H1 (cell line): ENCODE data around the gene HMX1. TPM values are rescaled to one million over a fixed set of nuclear protein-coding genes. Genes with fewer than 3 reads are reported as not detected.
A peak's percentile ranks its signal among the peaks of the same experiment; 100 is the strongest.

Experiments used
- CTCF ChIA-PET: fragments of 300-600 bp; sonication (Branson Sonifier 250); formaldehyde crosslinking; loops from one replicate; lab custom pipeline; 2021; ENCODE audit not compliant: partially characterized antibody; lab: Charles Lee
- POLR2A ChIA-PET: fragments of 300-600 bp; sonication (Branson Sonifier 250); formaldehyde crosslinking; loops from one replicate; lab custom pipeline; 2021; ENCODE audit warnings: inconsistent platforms; ENCODE audit not compliant: partially characterized antibody; lab: Charles Lee
- DNase-seq, 2 experiments: peaks; one replicate each; pipeline versions ENCODE4 v3.0.0 to v3.0.0-alpha.2; 2010 to 2022; ENCODE audit warnings: low spot score in 2 of 2, low read depth in 1 of 2, mixed read lengths in 1 of 2
- FAIRE-seq: peaks from 2 replicates; lab custom pipeline; 2011; peaks lifted over from hg19 to GRCh38; lab: Jason Lieb, UNC
- H2AFZ ChIP-seq: 2 replicates; pipeline ENCODE4 v1.8.1; 2012; ENCODE audit warnings: low read length, inconsistent platforms
- H2AK5ac ChIP-seq: 2 replicates; pipeline ENCODE4 v1.6.1; 2013; ENCODE audit warnings: low read depth, low read length
- H2BK120ac ChIP-seq: replicated peaks from 2 replicates; pipeline ENCODE3; 2013; ENCODE audit warnings: low read depth, low read length, inconsistent platforms
- H2BK12ac ChIP-seq: 2 replicates; pipeline ENCODE4 v1.6.1; 2013; ENCODE audit warnings: low read depth, low read length
- H2BK15ac ChIP-seq: 2 replicates; pipeline ENCODE4 v1.6.1; 2013; ENCODE audit warnings: low read length
- H2BK20ac ChIP-seq: 2 replicates; pipeline ENCODE4 v1.6.1; 2013; ENCODE audit warnings: low read length
- H2BK5ac ChIP-seq: 2 replicates; pipeline ENCODE4 v1.6.1; 2013; ENCODE audit warnings: low read depth, low read length
- H3K14ac ChIP-seq: 2 replicates; pipeline ENCODE4 v1.6.1; 2013; ENCODE audit warnings: inconsistent platforms; ENCODE audit not compliant: insufficient read length
- H3K18ac ChIP-seq: 2 replicates; pipeline ENCODE4 v1.6.1; 2013; ENCODE audit warnings: low read length; ENCODE audit errors: extremely low read depth
- H3K23ac ChIP-seq: 2 replicates; pipeline ENCODE4 v1.6.1; 2013; ENCODE audit warnings: inconsistent platforms; ENCODE audit not compliant: insufficient read length
- H3K23me2 ChIP-seq: 2 replicates; pipeline ENCODE4 v1.6.1; 2013; ENCODE audit warnings: low read depth, low read length
- H3K27ac ChIP-seq: 2 replicates; pipeline ENCODE4 v1.6.1; 2011; ENCODE audit warnings: low read depth, low read length, inconsistent platforms
- H3K27me3 ChIP-seq, 4 experiments: replicated peaks in 1 of 4; 1 replicate in 1 of 4; 2 replicates in 3 of 4; pipeline versions ENCODE4 v1.6.1 to v1.8.1; 2011 to 2013; ENCODE audit warnings: low read length in 3 of 4, mild to moderate bottlenecking in 3 of 4, inconsistent platforms in 2 of 4, mixed read lengths in 2 of 4, moderate library complexity in 1 of 4; ENCODE audit not compliant: control insufficient read depth in 3 of 4, insufficient read depth in 3 of 4; ENCODE audit errors: extremely low read depth in 1 of 4
- H3K36me3 ChIP-seq, 4 experiments: 2 replicates each; pipeline versions ENCODE4 v1.6.1 to v1.8.1; 2011 to 2013; ENCODE audit warnings: mild to moderate bottlenecking in 4 of 4, low read length in 3 of 4, moderate library complexity in 2 of 4, control low read depth in 1 of 4, inconsistent platforms in 1 of 4; ENCODE audit not compliant: insufficient read depth in 4 of 4, control insufficient read depth in 2 of 4
- H3K4ac ChIP-seq: replicated peaks from 2 replicates; pipeline ENCODE3; 2013; ENCODE audit warnings: low read length, low read depth, mixed read lengths, inconsistent platforms; ENCODE audit not compliant: insufficient read length
- H3K4me1 ChIP-seq, 4 experiments: replicated peaks in 1 of 4; 1 replicate in 1 of 4; 2 replicates in 3 of 4; pipeline versions ENCODE4 v1.6.1 to v1.8.1; 2011 to 2013; ENCODE audit warnings: low read length in 3 of 4, inconsistent platforms in 2 of 4, mixed read lengths in 1 of 4; ENCODE audit not compliant: insufficient read depth in 4 of 4, control insufficient read depth in 3 of 4
- H3K4me2 ChIP-seq, 2 experiments: 2 replicates each; pipeline versions ENCODE4 v1.6.1 to v1.8.1; 2011 to 2013; ENCODE audit warnings: low read depth in 2 of 2, low read length in 2 of 2, control low read depth in 1 of 2, inconsistent platforms in 1 of 2, mild to moderate bottlenecking in 1 of 2; ENCODE audit not compliant: insufficient read depth in 1 of 2
- H3K4me3 ChIP-seq, 4 experiments: fragments of 200-600, 300-600 bp in 1 of 4; sonication (generic), shearing (Covaris generic), sonication (Bioruptor Twin) in 1 of 4; 2 replicates each; pipeline versions ENCODE4 v1.5.1 to v1.8.1; 2011 to 2016; ENCODE audit warnings: low read length in 4 of 4, low read depth in 3 of 4, control low read depth in 2 of 4, inconsistent platforms in 2 of 4, mild to moderate bottlenecking in 2 of 4, mixed read lengths in 1 of 4, moderate library complexity in 1 of 4; ENCODE audit not compliant: insufficient read depth in 2 of 4; ENCODE audit errors: extremely low read depth in 1 of 4
- H3K56ac ChIP-seq: replicated peaks from 2 replicates; pipeline ENCODE3; 2013; ENCODE audit warnings: low read depth, mild to moderate bottlenecking, mixed read lengths, low read length, inconsistent platforms; ENCODE audit not compliant: insufficient read length
- H3K79me1 ChIP-seq: 2 replicates; pipeline ENCODE4 v1.6.1; 2013; ENCODE audit warnings: low read depth, low read length, control low read depth
- H3K79me2 ChIP-seq, 2 experiments: 2 replicates each; pipeline versions ENCODE4 v1.6.1 to v1.8.1; 2012 to 2013; ENCODE audit warnings: low read length in 2 of 2, mild to moderate bottlenecking in 2 of 2, inconsistent platforms in 1 of 2; ENCODE audit not compliant: insufficient read depth in 2 of 2, control insufficient read depth in 1 of 2
- H3K9ac ChIP-seq, 4 experiments: replicated peaks in 1 of 4; 1 replicate in 1 of 4; 2 replicates in 3 of 4; pipeline versions ENCODE4 v1.6.1 to v1.8.1; 2011 to 2013; ENCODE audit warnings: low read depth in 3 of 4, low read length in 3 of 4, control low read depth in 2 of 4, mild to moderate bottlenecking in 2 of 4, moderate library complexity in 2 of 4, inconsistent platforms in 1 of 4; ENCODE audit errors: extremely low read depth in 1 of 4
- H3K9me3 ChIP-seq, 2 experiments: 2 replicates each; pipeline versions ENCODE4 v1.6.1 to v1.8.1; 2012 to 2013; ENCODE audit warnings: mild to moderate bottlenecking in 2 of 2, moderate library complexity in 2 of 2, control low read depth in 1 of 2, inconsistent platforms in 1 of 2, low read depth in 1 of 2, low read length in 1 of 2, mixed read lengths in 1 of 2; ENCODE audit not compliant: insufficient read depth in 2 of 2
- H4K20me1 ChIP-seq, 2 experiments: replicated peaks in 1 of 2; 2 replicates each; pipeline versions ENCODE3 to v1.8.1; 2011 to 2013; ENCODE audit warnings: inconsistent platforms in 2 of 2, low read length in 2 of 2, mild to moderate bottlenecking in 1 of 2; ENCODE audit not compliant: insufficient read depth in 2 of 2, control insufficient read depth in 1 of 2
- H4K5ac ChIP-seq: 2 replicates; pipeline ENCODE4 v1.6.1; 2013; ENCODE audit warnings: low read length, low read depth, mixed read lengths, inconsistent platforms; ENCODE audit not compliant: insufficient read length
- H4K8ac ChIP-seq: 2 replicates; pipeline ENCODE4 v1.8.0; 2013; ENCODE audit warnings: mild to moderate bottlenecking, moderate library complexity, low read length, inconsistent platforms; ENCODE audit not compliant: insufficient read depth; ENCODE audit errors: extremely low read depth
- H4K91ac ChIP-seq: replicated peaks from 2 replicates; pipeline ENCODE3; 2013; ENCODE audit warnings: low read length, mixed read lengths, inconsistent platforms; ENCODE audit not compliant: insufficient read length
- CHD1 ChIP-seq: IDR thresholded peaks from 2 replicates; pipeline ENCODE4 v1.6.1; 2012; ENCODE audit warnings: low read depth, low read length, improper control_type of control experiment
- CREB1 ChIP-seq: IDR thresholded peaks from 2 replicates; pipeline ENCODE4 v1.6.1; 2012; ENCODE audit warnings: inconsistent platforms
- EP300 ChIP-seq, 2 experiments: IDR thresholded peaks; 1 replicate in 1 of 2; 2 replicates in 1 of 2; pipeline ENCODE4 v1.6.1; 2011 to 2012; ENCODE audit warnings: low read depth in 2 of 2, low read length in 2 of 2, mild to moderate bottlenecking in 2 of 2, borderline replicate concordance in 1 of 2, inconsistent platforms in 1 of 2, moderate library complexity in 1 of 2
- EZH2 ChIP-seq: fragments of 200-600 bp; sonication (generic); IDR thresholded peaks from 2 replicates; pipeline ENCODE4 v1.7.1; 2012; ENCODE audit warnings: low read depth, mild to moderate bottlenecking, moderate library complexity, low read length, inconsistent platforms; ENCODE audit not compliant: severe bottlenecking
- GABPA ChIP-seq: IDR thresholded peaks from 2 replicates; pipeline ENCODE4 v1.6.1; 2011; ENCODE audit warnings: mild to moderate bottlenecking, low read length, moderate library complexity, borderline replicate concordance; ENCODE audit not compliant: insufficient read depth
- HDAC6 ChIP-seq: IDR thresholded peaks from one replicate; pipeline ENCODE4 v1.7.1; 2012; ENCODE audit warnings: low read depth, mild to moderate bottlenecking, inconsistent platforms, low read length, moderate library complexity
- KDM5A ChIP-seq: fragments of 200-600 bp; IDR thresholded peaks from 2 replicates; pipeline ENCODE4 v1.7.1; 2012; ENCODE audit warnings: mild to moderate bottlenecking, low read length, inconsistent platforms, mixed read lengths
- POLR2AphosphoS5 ChIP-seq: IDR thresholded peaks from 2 replicates; pipeline ENCODE4 v1.6.1; 2011; ENCODE audit warnings: low read depth, low read length
- SIRT6 ChIP-seq: IDR thresholded peaks from one replicate; pipeline ENCODE4 v1.7.1; 2012; ENCODE audit warnings: low read length, inconsistent platforms
- SP1 ChIP-seq: IDR thresholded peaks from 2 replicates; pipeline ENCODE4 v1.6.1; 2011; ENCODE audit warnings: low read depth, low read length
- WGBS, 2 experiments: shearing (Covaris generic) in 1 of 2; methylation state at CpG; one replicate each; pipeline versions ENCODE4 v1.1.6 to v1.1.7; 2013 to 2015; ENCODE audit warnings: low lambda C conversion rate in 2 of 2, mixed read lengths in 2 of 2, inconsistent platforms in 1 of 2, low coverage in 1 of 2, missing lambda C conversion rate in 1 of 2; ENCODE audit not compliant: insufficient replicate concordance in 2 of 2, insufficient coverage in 1 of 2, insufficient read length in 1 of 2; ENCODE audit errors: extremely low coverage in 1 of 2, missing lambda C conversion rate in 1 of 2; 5-methylcytosine and 5-hydroxymethylcytosine counted together
- polyA plus RNA-seq, 7 experiments: library from polyadenylated mRNA; depleted of rRNA in 3 of 7; stranded (reverse) in 5 of 7; unstranded in 2 of 7; fragments of >200 nt in 5 of 7; fragments of 200-250 nt in 2 of 7; gene quantifications; 1 replicate in 5 of 7; 2 replicates in 1 of 7; 4 replicates in 1 of 7; pipeline versions ENCODE4 v1.2.1 to v1.2.3, GENCODE V29; 2011 to 2013; ENCODE audit warnings: missing spikeins in 2 of 7, mixed read lengths in 2 of 7
- total RNA-seq: library from RNA; stranded (reverse); fragmentation: NEBNext Ultra II Directional; extraction: Animal tissue kit (Norgen Biotek cat#: 25700); gene quantifications from 2 replicates; pipeline ENCODE4 v1.2.1, GENCODE V29; 2021
- TF ChIP-seq, protein P1 (sequence below): IDR thresholded peaks from 2 replicates; pipeline ENCODE4 v1.6.1; 2011; ENCODE audit warnings: low read depth, mild to moderate bottlenecking, low read length; ENCODE audit not compliant: insufficient read depth

The HMX1 gene
- total and polyA plus RNA-seq, 2 of the 8 experiments (the other 6 are each of a cell fraction or from before 2014, with no cell fraction given): 0.26 TPM; not detected in 1

DNA sequence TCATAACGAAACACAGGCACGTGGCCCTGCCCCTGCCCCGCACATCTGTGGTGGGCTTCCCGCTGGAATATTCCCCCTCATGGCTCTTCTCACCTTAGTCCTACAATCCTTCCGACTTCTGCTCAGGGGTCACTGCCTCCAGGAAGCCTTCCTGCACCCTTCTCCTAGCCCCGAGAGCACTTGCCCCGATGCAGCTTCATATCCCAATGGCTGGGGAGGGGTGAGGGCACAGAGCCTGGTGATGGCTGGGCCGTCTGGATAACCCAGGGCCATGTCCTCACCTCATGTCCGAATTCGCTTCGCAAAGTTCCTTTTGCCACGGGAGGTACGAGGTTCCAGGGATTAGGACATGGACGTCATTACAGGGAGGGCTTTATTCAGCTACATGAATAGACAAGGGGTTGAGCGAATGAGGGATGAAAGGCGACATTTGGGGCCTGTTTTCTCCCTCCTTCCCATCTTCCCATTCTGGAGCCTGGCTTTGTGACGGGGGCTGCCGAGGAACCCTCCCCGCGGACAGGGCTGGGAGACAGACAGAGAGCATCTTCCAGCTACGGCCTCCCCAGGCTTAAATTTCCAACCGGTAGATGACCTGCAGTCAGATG is 35.5 kb upstream of the HMX1 start:
- Histone ChIP-seq H3K79me1 (no peaks in the 10 kb centered on the region), H3K18ac (no peak overlapping the region), H2BK20ac (no peak overlapping the region), H3K27ac (no peak overlapping the region), H2AFZ (no peak overlapping the region), H4K8ac (no peak overlapping the region), H3K4me2 (no peak overlapping the region), H3K4me1 (no peaks in the 10 kb centered on the region), H3K27me3 (no peaks in the 10 kb centered on the region; a peak in 1 of 7 replicates), H2BK15ac (no peak overlapping the region), H3K56ac (no peak overlapping the region), H3K9ac (no peak overlapping the region), H2BK5ac (no peak overlapping the region), H2BK120ac (no peak overlapping the region), H4K5ac (no peak overlapping the region), H3K9me3 (peaks cover 3 to 22% of the 10 kb centered on the region in 2 experiments), H4K91ac (no peak overlapping the region), H3K36me3 (no peaks in the 10 kb centered on the region), H3K23me2 (no peaks in the 10 kb centered on the region), H3K23ac (no peak overlapping the region), H4K20me1 (no peaks in the 10 kb centered on the region), H2BK12ac (no peak overlapping the region), H3K79me2 (no peaks in the 10 kb centered on the region), H3K4me3 (no peak overlapping the region), H3K14ac (no peak overlapping the region), H2AK5ac (no peak overlapping the region), H3K4ac (no peak overlapping the region)
- CTCF ChIA-PET: interaction anchor here (0.9 to 2.2 kb wide), 2 partner anchors 13 to 20 kb away, joined by 3 to 7 read pairs; no protein-coding TSS in a partner anchor
- POLR2A ChIA-PET: no interaction called here
- WGBS, 2 experiments: 89% methylated on average over 20 of the region's 22 CpGs; no CpG with 5 or more reads in 1 of the 2 experiments
- peak in 1 of 2 experiments; percentile 40 for DNase-seq
- FAIRE-seq: no peak
- TF ChIP-seq CREB1: no peak
- TF ChIP-seq EP300 (IDR thresholded peaks at IDR 0.05; ENCODE audit: borderline replicate concordance in 1 of 2, low read depth in 2 of 2, low read length in 2 of 2): no peak
- TF ChIP-seq EZH2: no peak
- no peak for TF ChIP-seq GABPA
- no peak for TF ChIP-seq HDAC6
- no peak for TF ChIP-seq KDM5A
- TF ChIP-seq SP1: no peak
- TF ChIP-seq CHD1: no peak
- no peak for TF ChIP-seq POLR2AphosphoS5
- TF ChIP-seq, protein P1, sequence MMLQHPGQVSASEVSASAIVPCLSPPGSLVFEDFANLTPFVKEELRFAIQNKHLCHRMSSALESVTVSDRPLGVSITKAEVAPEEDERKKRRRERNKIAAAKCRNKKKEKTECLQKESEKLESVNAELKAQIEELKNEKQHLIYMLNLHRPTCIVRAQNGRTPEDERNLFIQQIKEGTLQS: no peak
- no peak for TF ChIP-seq SIRT6
